A549 (cell line): Measurements from ENCODE around the gene PCDHGA9.

Experiments used
- BHLHE40 ChIP-seq: IDR thresholded peaks from 2 replicates; pipeline ENCODE4 v1.6.1; 2012; ENCODE audit warnings: low read depth, low read length, inconsistent platforms
- CBX8 ChIP-seq: fragments of 200-600 bp; sonication (generic); IDR thresholded peaks from 2 replicates; pipeline ENCODE4 v1.6.1; 2016
- CEBPB ChIP-seq, 2 experiments: fragments of >200 bp in 1 of 2; sonication (Bioruptor Twin) in 1 of 2; formaldehyde crosslinking in 1 of 2; IDR thresholded peaks; 2 replicates each; pipeline ENCODE4 v1.6.1; 2012 to 2016
- CTCF ChIP-seq: fragments of >200 bp; sonication (Bioruptor Twin); formaldehyde crosslinking; IDR thresholded peaks from 3 replicates; pipeline ENCODE4 v1.5.1; 2016
- HMGXB4 ChIP-seq: fragments of 250-450 bp; sonication (Bioruptor Pico); IDR thresholded peaks from 2 replicates; pipeline ENCODE4 v1.5.0; 2021; ENCODE audit warnings: mild to moderate bottlenecking, moderate library complexity, borderline replicate concordance
- JUN ChIP-seq, 2 experiments: fragments of >200 bp; sonication (Bioruptor Twin); formaldehyde crosslinking; IDR thresholded peaks; 2 replicates in 1 of 2; 3 replicates in 1 of 2; pipeline ENCODE4 v1.6.1; 2016 to 2017
- MAZ ChIP-seq: fragments of 150-350 bp; IDR thresholded peaks from 2 replicates; pipeline ENCODE4 v1.6.1; 2014; ENCODE audit warnings: antibody characterized with exemption, low read depth, low read length, borderline replicate concordance
- POLR2A ChIP-seq: IDR thresholded peaks from 2 replicates; pipeline ENCODE4 v1.6.1; 2012; ENCODE audit warnings: mild to moderate bottlenecking, low read length
- RARB ChIP-seq: fragments of 250-450 bp; sonication (Bioruptor Pico); IDR thresholded peaks from 2 replicates; pipeline ENCODE4 v1.8.0; 2021; ENCODE audit warnings: mild to moderate bottlenecking, moderate library complexity
- REST ChIP-seq: fragments of 200-600 bp; sonication (generic); IDR thresholded peaks from 2 replicates; pipeline ENCODE4 v1.6.1; 2016; ENCODE audit warnings: antibody characterized with exemption, mild to moderate bottlenecking, moderate library complexity
- USF2 ChIP-seq: fragments of 450-650 bp; IDR thresholded peaks from 2 replicates; pipeline ENCODE4 v1.6.1; 2014; ENCODE audit warnings: antibody characterized with exemption
- ZFP36 ChIP-seq: fragments of 450-650 bp; IDR thresholded peaks from 2 replicates; pipeline ENCODE4 v1.6.1; 2014; ENCODE audit warnings: borderline replicate concordance; ENCODE audit not compliant: partially characterized antibody

- TF ChIP-seq CTCF = no peak
- TF ChIP-seq JUN (IDR thresholded peaks at IDR 0.05) = no peak
- TF ChIP-seq RARB (CRISPR knock-in tag) = no peak
- TF ChIP-seq BHLHE40 = no peak
- no peak for TF ChIP-seq ZFP36
- no peak for TF ChIP-seq CBX8
- TF ChIP-seq POLR2A = no peak
- TF ChIP-seq USF2 = no peak
- no peak for TF ChIP-seq REST
- TF ChIP-seq CEBPB (IDR thresholded peaks at IDR 0.05) = no peak
- TF ChIP-seq MAZ = no peak
- no peak for TF ChIP-seq HMGXB4 (CRISPR knock-in tag)
Measured at GRCh38 chr5:141421489-141421855, 18.9 kb downstream of the PCDHGA9 start.
